WERI-Rb-1 (cell line): ENCODE results near the gene GNA15.
"Not testable (repeated sequence)": the region's sequence is repeated elsewhere in the genome, so short reads cannot be mapped to it uniquely, and the experiment has no call there.

Source experiments
- DNase-seq: peaks from one replicate; pipeline ENCODE4 v3.0.0-alpha.2; 2020
- H3K27ac ChIP-seq: fragments of 250-450 bp; sonication (Bioruptor Pico); 2 replicates; pipeline ENCODE4 v1.5.1; 2020; ENCODE audit warnings: mild to moderate bottlenecking, moderate library complexity
- H3K27me3 ChIP-seq: fragments of 250-450 bp; sonication (Bioruptor Pico); 2 replicates; pipeline ENCODE4 v1.5.1; 2021; ENCODE audit warnings: mild to moderate bottlenecking, low read depth, moderate library complexity; ENCODE audit not compliant: insufficient read depth, severe bottlenecking
- H3K36me3 ChIP-seq: fragments of 250-450 bp; sonication (Bioruptor Pico); 2 replicates; pipeline ENCODE4 v1.5.1; 2020; ENCODE audit warnings: mild to moderate bottlenecking, moderate library complexity
- H3K4me3 ChIP-seq: 2 replicates; pipeline ENCODE4 v1.5.1; 2011; ENCODE audit warnings: low read depth, mild to moderate bottlenecking, control low read depth, low read length
- H3K9me3 ChIP-seq: fragments of 250-450 bp; sonication (Bioruptor Pico); 2 replicates; pipeline ENCODE4 v1.5.1; 2021; ENCODE audit warnings: mild to moderate bottlenecking, moderate library complexity; ENCODE audit not compliant: severe bottlenecking
- CTCF ChIP-seq: IDR thresholded peaks from 2 replicates; pipeline ENCODE4 v1.5.1; 2011; ENCODE audit warnings: low read depth, mild to moderate bottlenecking, control low read depth, inconsistent platforms, low read length

Gene GNA15

GRCh38 chr19:3196933-3197205, 61.0 kb downstream of the GNA15 start:
- no peak for TF ChIP-seq CTCF
- no peaks in the 10 kb centered on the region for H3K27me3 ChIP-seq
- peak overlapping the region; percentile 54 for H3K27ac ChIP-seq
- peaks cover 22% of the 10 kb centered on the region for H3K36me3 ChIP-seq
- no peak overlapping the region for H3K4me3 ChIP-seq
- no peak for DNase-seq
- no peaks in the 10 kb centered on the region for H3K9me3 ChIP-seq

- no peak for DNase-seq
- Histone ChIP-seq H3K27ac (no peak overlapping the region), H3K36me3 (peaks cover 23% of the 10 kb centered on the region), H3K27me3 (no peaks in the 10 kb centered on the region), H3K9me3 (no peaks in the 10 kb centered on the region), H3K4me3 (no peak overlapping the region)
- TF ChIP-seq CTCF, result no peak
These were observed 63.3 kb downstream of the GNA15 start for GRCh38 chr19:3198901-3199700.

- no peak for TF ChIP-seq CTCF
These were observed 65.4 kb downstream of the GNA15 start for GRCh38 chr19:3201072-3201700.

GRCh38 chr19:3201911-3202310, 66.1 kb downstream of the GNA15 start:
- peaks cover 32% of the 10 kb centered on the region for H3K36me3 ChIP-seq
- no peak for DNase-seq
- no peak for TF ChIP-seq CTCF

More at GRCh38 chr19:3201072-3201700, 65.4 kb downstream of the GNA15 start:
- Histone ChIP-seq H3K27me3 (no peaks in the 10 kb centered on the region), H3K4me3 (no peak overlapping the region), H3K9me3 (no peaks in the 10 kb centered on the region), H3K36me3 (peaks cover 30% of the 10 kb centered on the region), H3K27ac (no peak overlapping the region)
- no peak for DNase-seq

GRCh38 chr19:3202346-3202745, 66.5 kb downstream of the GNA15 start:
- H3K4me3 ChIP-seq, result no peak overlapping the region
- no peak overlapping the region for H3K27ac ChIP-seq
- no peaks in the 10 kb centered on the region for H3K9me3 ChIP-seq
- no peaks in the 10 kb centered on the region for H3K27me3 ChIP-seq
- TF ChIP-seq CTCF, result no peak
- no peak for DNase-seq
- peaks cover 36% of the 10 kb centered on the region for H3K36me3 ChIP-seq

More at GRCh38 chr19:3201911-3202310, 66.1 kb downstream of the GNA15 start:
- Histone ChIP-seq H3K9me3 (no peaks in the 10 kb centered on the region), H3K27me3 (no peaks in the 10 kb centered on the region), H3K27ac (no peak overlapping the region), H3K4me3 (no peak overlapping the region)

- H3K27me3 ChIP-seq, H3K9me3 ChIP-seq, DNase-seq, H3K4me3 ChIP-seq, H3K27ac ChIP-seq: not testable (repeated sequence)
- peaks cover 39% of the 10 kb centered on the region for H3K36me3 ChIP-seq
These were observed 67.1 kb downstream of the GNA15 start for GRCh38 chr19:3202895-3203294.
